GM12878 (cell line): ENCODE measurements around the gene PHYKPL. TPM values are rescaled to one million over a fixed set of nuclear protein-coding genes. Genes with fewer than 3 reads are reported as not detected.

Experiments
- ATAC-seq: fragments of 200-7000 bp; cut with Tn5 transposase; 3 replicates; pipeline ENCODE4 v1.9.1; 2020; ENCODE audit warnings: mild to moderate bottlenecking, moderate library complexity
- BruUV-seq: library from RNA; stranded (reverse); fragments of 400-500 nt; replicated peaks from 2 replicates; lab custom pipeline; 2021; lab: Mats Ljungman, UMichigan
- CTCF ChIA-PET: fragments of 300-600 bp; sonication (Branson Sonifier 250); formaldehyde crosslinking; extraction: SDS; loops from one replicate; lab custom pipeline; 2021; ENCODE audit warnings: inconsistent platforms; lab: Yijun Ruan, JAX
- POLR2A ChIA-PET: fragments of 350-600 bp; formaldehyde crosslinking; extraction: SDS; loops from one replicate; lab custom pipeline; 2021; ENCODE audit warnings: inconsistent platforms; lab: Charles Lee
- RAD21 ChIA-PET: fragments of 300-600 bp; sonication (Branson Sonifier 250); formaldehyde crosslinking; loops from one replicate; lab custom pipeline; 2023; ENCODE audit warnings: antibody characterized with exemption; ENCODE audit not compliant: unreplicated experiment; lab: Charles Lee
- SMC1A ChIA-PET: fragments of 300-600 bp; sonication (Branson Sonifier 250); formaldehyde crosslinking; loops from one replicate; lab custom pipeline; 2023; ENCODE audit not compliant: unreplicated experiment, uncharacterized antibody; lab: Charles Lee
- DNase-seq: peaks from one replicate; pipeline ENCODE4 v3.0.0-alpha.2; 2011; ENCODE audit warnings: low read depth, low spot score
- FAIRE-seq: peaks from 3 replicates; lab custom pipeline; 2011; peaks lifted over from hg19 to GRCh38; lab: Jason Lieb, UNC
- H2AFZ ChIP-seq: 2 replicates; pipeline ENCODE4 v1.6.0; 2011; ENCODE audit warnings: low read depth, low read length, control low read depth; ENCODE audit not compliant: control insufficient read depth
- H3K27ac ChIP-seq: 2 replicates; pipeline ENCODE4 v1.5.1; 2011; ENCODE audit warnings: control low read depth; ENCODE audit not compliant: control insufficient read depth, insufficient read depth
- H3K27me3 ChIP-seq, 2 experiments: replicated peaks in 1 of 2; 2 replicates each; pipeline versions ENCODE4 v1.6.0 to v1.6.1; 2011; ENCODE audit warnings: low read length in 1 of 2; ENCODE audit not compliant: control insufficient read depth in 2 of 2, insufficient read depth in 2 of 2
- H3K36me3 ChIP-seq, 2 experiments: 2 replicates each; pipeline ENCODE4 v1.5.1; 2011; ENCODE audit warnings: low read length in 1 of 2; ENCODE audit not compliant: control insufficient read depth in 2 of 2, insufficient read depth in 2 of 2
- H3K4me1 ChIP-seq: 2 replicates; pipeline ENCODE4 v1.6.1; 2011; ENCODE audit warnings: mild to moderate bottlenecking, low read length, moderate library complexity, mixed read lengths; ENCODE audit not compliant: control insufficient read depth, insufficient read depth
- H3K4me2 ChIP-seq: 2 replicates; pipeline ENCODE4 v1.6.0; 2011; ENCODE audit warnings: control low read depth; ENCODE audit not compliant: control insufficient read depth, insufficient read depth
- H3K4me3 ChIP-seq: fragments of 200-600 bp; sonication (generic); 2 replicates; pipeline ENCODE4 v1.5.1; 2016
- H3K79me2 ChIP-seq: 2 replicates; pipeline ENCODE4 v1.6.0; 2011; ENCODE audit warnings: low read length; ENCODE audit not compliant: control insufficient read depth, insufficient read depth
- H3K9ac ChIP-seq: 2 replicates; pipeline ENCODE4 v1.8.0; 2011; ENCODE audit warnings: low read length, control low read depth, mixed read lengths; ENCODE audit not compliant: control insufficient read depth, insufficient read depth
- H3K9me3 ChIP-seq: replicated peaks from 3 replicates; pipeline ENCODE4 v1.5.1; 2011; ENCODE audit warnings: mild to moderate bottlenecking, low read length; ENCODE audit not compliant: control insufficient read depth, insufficient read depth
- H4K20me1 ChIP-seq: 2 replicates; pipeline ENCODE4 v1.6.0; 2011; ENCODE audit not compliant: control insufficient read depth, insufficient read depth
- ATF7 ChIP-seq: fragments of 450-650 bp; IDR thresholded peaks from 2 replicates; pipeline ENCODE4 v1.6.1; 2016; ENCODE audit warnings: low read depth, mild to moderate bottlenecking
- CBFB ChIP-seq: IDR thresholded peaks from 2 replicates; pipeline ENCODE4 v1.6.1; 2016; ENCODE audit warnings: antibody characterized with exemption, low read depth
- CREM ChIP-seq: IDR thresholded peaks from 2 replicates; pipeline ENCODE4 v1.6.1; 2014; ENCODE audit warnings: antibody characterized with exemption, low read depth
- E2F8 ChIP-seq: fragments of 450-650 bp; IDR thresholded peaks from 2 replicates; pipeline ENCODE4 v1.6.1; 2018; ENCODE audit warnings: mild to moderate bottlenecking, low read depth, moderate library complexity; ENCODE audit not compliant: partially characterized antibody
- FOXK2 ChIP-seq: fragments of 450-650 bp; IDR thresholded peaks from 2 replicates; pipeline ENCODE4 v1.6.1; 2017; ENCODE audit warnings: mild to moderate bottlenecking, moderate library complexity
- FOXM1 ChIP-seq: IDR thresholded peaks from 2 replicates; pipeline ENCODE4 v1.6.1; 2012; ENCODE audit warnings: low read depth, mild to moderate bottlenecking, inconsistent platforms, low read length, moderate library complexity
- HCFC1 ChIP-seq: fragments of 150-350 bp; IDR thresholded peaks from 2 replicates; pipeline ENCODE4 v1.6.1; 2014; ENCODE audit warnings: low read length
- KDM1A ChIP-seq: fragments of 200-600 bp; sonication (generic); IDR thresholded peaks from 2 replicates; pipeline ENCODE4 v1.6.1; 2016; ENCODE audit warnings: borderline replicate concordance
- KLF5 ChIP-seq: fragments of 450-650 bp; IDR thresholded peaks from 2 replicates; pipeline ENCODE4 v1.6.1; 2014; ENCODE audit warnings: mild to moderate bottlenecking; ENCODE audit not compliant: partially characterized antibody
- MEF2A ChIP-seq: IDR thresholded peaks from 2 replicates; pipeline ENCODE4 v1.6.1; 2011; ENCODE audit warnings: low read depth, mild to moderate bottlenecking, low read length, moderate library complexity; ENCODE audit not compliant: insufficient read depth
- NFIC ChIP-seq: IDR thresholded peaks from 2 replicates; pipeline ENCODE4 v1.6.1; 2012; ENCODE audit warnings: low read depth, mild to moderate bottlenecking, inconsistent platforms, low read length, moderate library complexity
- NR2C1 ChIP-seq: fragments of 450-650 bp; IDR thresholded peaks from 2 replicates; pipeline ENCODE4 v1.6.1; 2017; ENCODE audit warnings: antibody characterized with exemption, mild to moderate bottlenecking, moderate library complexity
- PAX5 ChIP-seq: IDR thresholded peaks from 2 replicates; pipeline ENCODE4 v1.6.1; 2011; ENCODE audit warnings: low read depth, low read length, borderline replicate concordance
- PAX8 ChIP-seq: fragments of 450-650 bp; IDR thresholded peaks from 2 replicates; pipeline ENCODE4 v1.6.1; 2017; ENCODE audit warnings: mild to moderate bottlenecking, moderate library complexity
- POLR2A ChIP-seq: IDR thresholded peaks from 2 replicates; pipeline ENCODE4 v1.6.1; 2011; ENCODE audit warnings: low read depth, mild to moderate bottlenecking, low read length
- POLR2AphosphoS5 ChIP-seq: IDR thresholded peaks from 2 replicates; pipeline ENCODE4 v1.6.1; 2011; ENCODE audit warnings: mild to moderate bottlenecking, low read length, inconsistent platforms
- RELB ChIP-seq: fragments of 450-650 bp; IDR thresholded peaks from 2 replicates; pipeline ENCODE4 v1.6.1; 2017; ENCODE audit warnings: low read depth, mild to moderate bottlenecking, moderate library complexity
- SMC3 ChIP-seq: IDR thresholded peaks from 2 replicates; pipeline ENCODE4 v1.6.1; 2011; ENCODE audit warnings: low read length, improper control_type of control experiment, borderline replicate concordance
- ZNF687 ChIP-seq: fragments of 450-650 bp; IDR thresholded peaks from 2 replicates; pipeline ENCODE4 v1.6.1; 2017; ENCODE audit warnings: mild to moderate bottlenecking, moderate library complexity
- WGBS: methylation state at CpG from one replicate; pipeline ENCODE4 v1.1.6; 2016; ENCODE audit warnings: low lambda C conversion rate; ENCODE audit not compliant: insufficient replicate concordance, insufficient coverage; ENCODE audit errors: missing lambda C conversion rate; 5-methylcytosine and 5-hydroxymethylcytosine counted together
- in situ Hi-C: fragments of 300-500 bp; cut with MboI; formaldehyde crosslinking; loops from 9 replicates; pipeline ENCODE4 v1.14.3; 2018; ENCODE audit warnings: mixed read lengths
- intact Hi-C: fragments of 100-400 bp; cut with micrococcal nuclease; formaldehyde crosslinking; loops from one replicate; pipeline ENCODE4 v1.14.2; 2022; ENCODE audit not compliant: unreplicated experiment
- polyA plus RNA-seq, 11 experiments: library from polyadenylated mRNA; depleted of rRNA in 4 of 11; unstranded in 6 of 11; stranded (reverse) in 5 of 11; fragments of >200 nt; fragmentation: Nextera tagmentation in 4 of 11; fragmentation: Illumina TruSeq in 1 of 11; extraction: Ambion mirVana in 4 of 11; extraction: Trizol in 1 of 11; gene quantifications; 1 replicate in 1 of 11; 2 replicates in 10 of 11; pipeline versions ENCODE4 v1.2.1 to v1.2.3, GENCODE V29; 2011 to 2016; ENCODE audit warnings: inconsistent platforms in 2 of 11, missing spikeins in 2 of 11, low read depth in 1 of 11
- total RNA-seq, 4 experiments: library from RNA; depleted of rRNA in 3 of 4; stranded (reverse); fragments of >200 nt in 3 of 4; fragmentation: Illumina TruSeq in 1 of 4; extraction: Trizol in 1 of 4; gene quantifications; 2 replicates each; pipeline versions ENCODE4 v1.2.1 to v1.2.3, GENCODE V29; 2013 to 2021

The PHYKPL gene
- total and polyA plus RNA-seq, 10 of the 15 experiments (the other 5 are each of a cell fraction or from before 2014, with no cell fraction given): 4.5 to 53.9 (median 25.6) TPM

GRCh38 chr5:178213003-178213461 lies 19.6 kb downstream of the PHYKPL start:
- H2AFZ ChIP-seq: no peak overlapping the region
- ChIA-PET POLR2A (no interaction called here), SMC1A (no interaction called here), CTCF (interaction anchor here (0.7 to 1.2 kb wide), 3 partner anchors 9 to 18 kb away, joined by 3 read pairs; partner anchors contain the start of gene HNRNPAB), RAD21 (no interaction called here)
- peaks cover under 1% of the 10 kb centered on the region for H3K4me1 ChIP-seq
- peaks cover 52 to 53% of the 10 kb centered on the region in 2 experiments for H3K36me3 ChIP-seq
- no peak overlapping the region for H3K27ac ChIP-seq
- H3K4me3 ChIP-seq: no peak overlapping the region
- peaks cover 2% of the 10 kb centered on the region for H4K20me1 ChIP-seq
- in situ Hi-C loops (no loop called here), intact Hi-C loops (no loop called here)
- WGBS: 62% methylated on average over 4 of the region's 4 CpGs
- no TSS peak for BruUV-seq
- no peak overlapping the region for H3K9ac ChIP-seq
- no peak for DNase-seq
- no peak overlapping the region for H3K4me2 ChIP-seq
- no peak for FAIRE-seq
- no peak; the same call in 2 of the 3 replicates for ATAC-seq
- H3K79me2 ChIP-seq: peaks cover 20% of the 10 kb centered on the region
- no peaks in the 10 kb centered on the region for H3K27me3 ChIP-seq
- H3K9me3 ChIP-seq: no peaks in the 10 kb centered on the region
- peak; percentile 69 for TF ChIP-seq POLR2AphosphoS5
- TF ChIP-seq ATF7: no peak
- TF ChIP-seq KLF5: no peak
- TF ChIP-seq CBFB: no peak
- TF ChIP-seq HCFC1: no peak
- no peak for TF ChIP-seq MEF2A
- TF ChIP-seq ZNF687: no peak
- TF ChIP-seq NFIC: no peak
- TF ChIP-seq RELB: no peak
- no peak for TF ChIP-seq SMC3
- TF ChIP-seq CREM: no peak
- peak; percentile 80 for TF ChIP-seq POLR2A
- TF ChIP-seq KDM1A: no peak
- 0 out of 2 replicates have a peak, but pooled peaks have one; percentile 10 for TF ChIP-seq PAX5
- TF ChIP-seq FOXK2: no peak
- TF ChIP-seq E2F8: no peak
- TF ChIP-seq PAX8: no peak
- TF ChIP-seq FOXM1: no peak
- no peak for TF ChIP-seq NR2C1
